HepG2 (cell line): ENCODE data around the gene ALDH4A1. TPM values are rescaled to one million over a fixed set of nuclear protein-coding genes. Genes with fewer than 3 reads are reported as not detected.

Experiments used
- ATAC-seq: fragments of 200-7000 bp; cut with Tn5 transposase; 3 replicates; pipeline ENCODE4 v1.9.1; 2020; ENCODE audit warnings: mild to moderate bottlenecking, moderate library complexity
- BruUV-seq: library from RNA; stranded (reverse); fragments of 400-500 nt; replicated peaks from 2 replicates; lab custom pipeline; 2021; lab: Mats Ljungman, UMichigan
- CTCF ChIA-PET: fragments of 300-600 bp; formaldehyde crosslinking; extraction: SDS; loops from one replicate; lab custom pipeline; 2021; ENCODE audit warnings: low total read pairs, inconsistent platforms, low intra/inter-chr PET ratio; lab: Yijun Ruan, JAX
- POLR2A ChIA-PET: fragments of 350-600 bp; sonication (Branson Sonifier 250); formaldehyde crosslinking; loops from one replicate; lab custom pipeline; 2020; ENCODE audit warnings: antibody characterized with exemption, inconsistent platforms; lab: Yijun Ruan, JAX
- DNase-seq: peaks from one replicate; pipeline ENCODE4 v3.0.0-alpha.2; 2015; ENCODE audit warnings: low spot score
- FAIRE-seq: peaks from 3 replicates; lab custom pipeline; 2011; peaks lifted over from hg19 to GRCh38; lab: Jason Lieb, UNC
- H2AFZ ChIP-seq: one replicate; pipeline ENCODE4 v1.6.1; 2011; ENCODE audit warnings: low read length, inconsistent platforms
- H3K27ac ChIP-seq: fragments of 300-600 bp; 3 replicates; pipeline ENCODE4 v1.8.0; 2011; ENCODE audit warnings: mixed run types, mild to moderate bottlenecking, mixed read lengths, low read length, inconsistent platforms; ENCODE audit not compliant: insufficient read depth; ENCODE audit errors: extremely low read length
- H3K27me3 ChIP-seq, 2 experiments: fragments of 200-600 bp in 1 of 2; 2 replicates in 1 of 2; 3 replicates in 1 of 2; pipeline versions ENCODE4 v1.6.0 to v1.8.0; 2011; ENCODE audit warnings: low read length in 2 of 2, mild to moderate bottlenecking in 2 of 2, moderate library complexity in 2 of 2, inconsistent platforms in 1 of 2; ENCODE audit not compliant: insufficient read depth in 2 of 2, control insufficient read depth in 1 of 2
- H3K36me3 ChIP-seq, 2 experiments: fragments of 200-600 bp in 1 of 2; replicated peaks in 1 of 2; 2 replicates in 1 of 2; 3 replicates in 1 of 2; pipeline versions ENCODE4 v1.5.1 to v1.8.0; 2011; ENCODE audit warnings: low read length in 2 of 2, inconsistent platforms in 1 of 2; ENCODE audit not compliant: insufficient read depth in 2 of 2, control insufficient read depth in 1 of 2
- H3K4me1 ChIP-seq: 2 replicates; pipeline ENCODE4 v1.5.1; 2012; ENCODE audit warnings: low read length, inconsistent platforms; ENCODE audit not compliant: insufficient read depth
- H3K4me2 ChIP-seq: 2 replicates; pipeline ENCODE4 v1.6.0; 2011; ENCODE audit warnings: low read depth, low read length, inconsistent platforms
- H3K4me3 ChIP-seq, 3 experiments: fragments of 200-600 bp in 1 of 3; sonication (generic), shearing (Covaris generic) in 1 of 3; replicated peaks in 1 of 3; 2 replicates each; pipeline ENCODE4 v1.5.1; 2011 to 2016; ENCODE audit warnings: low read length in 3 of 3, inconsistent platforms in 2 of 3, low read depth in 2 of 3, mild to moderate bottlenecking in 2 of 3, control low read depth in 1 of 3, mixed read lengths in 1 of 3; ENCODE audit not compliant: insufficient read depth in 1 of 3
- H3K79me2 ChIP-seq: one replicate; pipeline ENCODE4 v1.6.1; 2011; ENCODE audit warnings: low read length, inconsistent platforms; ENCODE audit not compliant: insufficient read depth
- H3K9ac ChIP-seq: 2 replicates; pipeline ENCODE4 v1.6.0; 2011; ENCODE audit warnings: mild to moderate bottlenecking, low read depth, low read length, inconsistent platforms; ENCODE audit not compliant: insufficient read depth
- H3K9me3 ChIP-seq: 2 replicates; pipeline ENCODE4 v1.5.1; 2012; ENCODE audit warnings: mild to moderate bottlenecking, low read length
- H4K20me1 ChIP-seq: 2 replicates; pipeline ENCODE4 v1.6.0; 2011; ENCODE audit warnings: inconsistent platforms, mild to moderate bottlenecking, low read length, moderate library complexity; ENCODE audit not compliant: insufficient read depth
- KDM5A ChIP-seq: fragments of 200-600 bp; sonication (generic); IDR thresholded peaks from 2 replicates; pipeline ENCODE4 v1.7.0; 2018; ENCODE audit warnings: antibody characterized with exemption, mild to moderate bottlenecking, low read length, borderline replicate concordance
- KLF16 ChIP-seq, 2 experiments: sonication (generic) in 1 of 2; formaldehyde crosslinking in 1 of 2; IDR thresholded peaks; 2 replicates each; pipeline versions ENCODE4 v1.6.1 to v1.8.0; 2016 to 2023; ENCODE audit warnings: missing genetic modification reagents in 2 of 2, missing compliant biosample characterization in 1 of 2
- SNAI1 ChIP-seq: sonication (generic); formaldehyde crosslinking; IDR thresholded peaks from 2 replicates; pipeline ENCODE4 v1.5.0; 2020; ENCODE audit warnings: mild to moderate bottlenecking, missing genetic modification reagents, borderline replicate concordance
- ZBTB42 ChIP-seq: sonication (generic); formaldehyde crosslinking; IDR thresholded peaks from 2 replicates; pipeline ENCODE4 v1.5.0; 2020; ENCODE audit warnings: mild to moderate bottlenecking, missing genetic modification reagents
- ZNF382 ChIP-seq: sonication (generic); formaldehyde crosslinking; IDR thresholded peaks from 2 replicates; pipeline ENCODE4 v1.5.0; 2020; ENCODE audit warnings: missing genetic modification reagents, mild to moderate bottlenecking, borderline replicate concordance
- ZNF431 ChIP-seq: sonication (generic); formaldehyde crosslinking; IDR thresholded peaks from 2 replicates; pipeline ENCODE4 v1.9.0; 2022; ENCODE audit warnings: missing genetic modification reagents, low read depth, mild to moderate bottlenecking, borderline replicate concordance
- ZNF577 ChIP-seq: sonication (generic); formaldehyde crosslinking; IDR thresholded peaks from 2 replicates; pipeline ENCODE4 v1.4.0; 2020; ENCODE audit warnings: mild to moderate bottlenecking, low read depth, missing genetic modification reagents, borderline replicate concordance
- ZNF709 ChIP-seq: sonication (generic); formaldehyde crosslinking; IDR thresholded peaks from 2 replicates; pipeline ENCODE4 v1.5.0; 2020; ENCODE audit warnings: mild to moderate bottlenecking, missing genetic modification reagents
- WGBS: methylation state at CpG from one replicate; pipeline ENCODE4 v1.1.6; 2017; ENCODE audit warnings: low lambda C conversion rate; 5-methylcytosine and 5-hydroxymethylcytosine counted together
- in situ Hi-C: cut with HindIII; loops from 2 replicates; pipeline ENCODE4 v1.10.0; 2017; ENCODE audit warnings: low pct_unique_long_range_greater_than_20kb; ENCODE audit not compliant: extremely low pct_ligation_motif_present
- intact Hi-C: fragments of 100-400 bp; cut with micrococcal nuclease; formaldehyde crosslinking; loops from one replicate; pipeline ENCODE4 v1.10.0; 2022; ENCODE audit not compliant: unreplicated experiment
- polyA plus RNA-seq, 8 experiments: library from polyadenylated mRNA; depleted of rRNA in 3 of 8; stranded (reverse) in 7 of 8; unstranded in 1 of 8; fragments of >200 nt; fragmentation: Illumina TruSeq in 4 of 8; extraction: Trizol in 4 of 8; gene quantifications; 2 replicates each; pipeline versions ENCODE4 v1.2.1 to v1.2.3, GENCODE V29; 2011 to 2016; ENCODE audit warnings: low read depth in 4 of 8, missing spikeins in 1 of 8, mixed read lengths in 1 of 8; ENCODE audit not compliant: insufficient read depth in 1 of 8
- total RNA-seq, 5 experiments: library from RNA; depleted of rRNA; stranded (reverse); fragments of >200 nt; fragmentation: Illumina TruSeq; extraction: Trizol; gene quantifications; 2 replicates each; pipeline ENCODE4 v1.2.3, GENCODE V29; 2016; ENCODE audit warnings: low read depth in 1 of 5
- TF ChIP-seq, protein P1 (sequence below): sonication (generic); formaldehyde crosslinking; conservative IDR thresholded peaks from 2 replicates; pipeline ENCODE4 v1.4.0; 2020; ENCODE audit warnings: missing genetic modification reagents

ALDH4A1 gene
- total and polyA plus RNA-seq, 2 of the 13 experiments (the other 11 are each of a cell fraction or from before 2014, with no cell fraction given) = 76.4 to 240 TPM

DNA sequence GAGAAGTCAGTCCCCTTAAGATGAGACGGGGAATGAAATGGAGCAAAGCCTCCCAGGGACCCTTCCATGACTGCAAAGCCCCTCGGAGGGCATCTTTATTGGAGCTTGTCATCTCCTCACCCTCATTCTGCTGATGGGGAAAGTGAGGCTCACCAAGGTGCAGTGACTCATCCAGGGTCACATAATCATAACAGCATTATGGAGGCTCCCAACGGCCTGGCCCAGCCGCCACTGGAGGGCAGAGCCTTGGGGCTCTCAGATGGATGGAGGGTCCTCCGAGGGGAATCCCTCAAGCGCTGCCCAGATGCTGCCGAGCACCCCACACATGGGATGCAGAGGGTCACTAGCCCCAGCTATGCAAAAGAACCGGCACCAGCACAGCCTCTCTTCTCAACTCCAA, 35.2 kb upstream of the ALDH4A1 start:
- intact Hi-C loops (no loop called here), in situ Hi-C loops (no loop called here)
- CTCF ChIA-PET = no interaction called here
- peaks cover 14% of the 10 kb centered on the region for H4K20me1 ChIP-seq
- no peaks in the 10 kb centered on the region for H3K36me3 ChIP-seq
- peak; percentile 2; the same call in 1 of the 3 replicates for ATAC-seq
- H2AFZ ChIP-seq = no peak overlapping the region
- H3K4me1 ChIP-seq = peaks cover 68% of the 10 kb centered on the region
- H3K4me2 ChIP-seq = peak overlapping the region; percentile 48
- POLR2A ChIA-PET = interaction anchor here (0.8 to 1.3 kb wide), 4 partner anchors 11 to 76 kb away, joined by 3 to 8 read pairs (median 4); no protein-coding TSS in a partner anchor
- BruUV-seq = no TSS peak
- 72% methylated on average over 2 of the region's 8 CpGs for WGBS
- peaks cover 34% of the 10 kb centered on the region for H3K79me2 ChIP-seq
- no peak for TF ChIP-seq KLF16 (CRISPR knock-in tag; IDR thresholded peaks at IDR 0.05)
- TF ChIP-seq KDM5A = no peak
- TF ChIP-seq, protein P1, sequence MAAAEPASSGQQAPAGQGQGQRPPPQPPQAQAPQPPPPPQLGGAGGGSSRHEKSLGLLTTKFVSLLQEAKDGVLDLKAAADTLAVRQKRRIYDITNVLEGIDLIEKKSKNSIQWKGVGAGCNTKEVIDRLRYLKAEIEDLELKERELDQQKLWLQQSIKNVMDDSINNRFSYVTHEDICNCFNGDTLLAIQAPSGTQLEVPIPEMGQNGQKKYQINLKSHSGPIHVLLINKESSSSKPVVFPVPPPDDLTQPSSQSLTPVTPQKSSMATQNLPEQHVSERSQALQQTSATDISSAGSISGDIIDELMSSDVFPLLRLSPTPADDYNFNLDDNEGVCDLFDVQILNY = no peak
- no peak for TF ChIP-seq ZNF577 (CRISPR knock-in tag)
- TF ChIP-seq SNAI1 (CRISPR knock-in tag) = 0 out of 2 replicates have a peak, but pooled peaks have one; percentile 44
- no peak for TF ChIP-seq ZNF431
- TF ChIP-seq ZBTB42 (CRISPR knock-in tag) = peak; percentile 19; the same call in 1 of the 2 replicates
- 0 out of 2 replicates have a peak, but pooled peaks have one; percentile 3 for TF ChIP-seq ZNF709 (CRISPR knock-in tag)
- TF ChIP-seq ZNF382 (CRISPR knock-in tag) = no peak
- H3K27me3 ChIP-seq = no peaks in the 10 kb centered on the region
- H3K9ac ChIP-seq = no peak overlapping the region
- FAIRE-seq = no peak
- peak overlapping the region; percentile 59 for H3K27ac ChIP-seq
- no peaks in the 10 kb centered on the region for H3K9me3 ChIP-seq
- DNase-seq = no peak
- H3K4me3 ChIP-seq = no peak overlapping the region
